ENCODE data around the gene GPR39.

- TF ChIP-seq CTCF (IDR thresholded peaks at IDR 0.05; ENCODE audit: low read length) (no peak), EZH2 (optimal IDR thresholded peaks at IDR 0.05; ENCODE audit: low read depth, low read length) (no peak)
Observed at GRCh38 chr2:132463719-132464118, 47.1 kb downstream of the GPR39 start.
